Prostate gland (tissue), 2 donors: ENCODE data around the gene RPTOR. TPM values are rescaled to one million over a fixed set of nuclear protein-coding genes. Genes with fewer than 3 reads are reported as not detected.

Experiments
- DNase-seq: peaks from one replicate; pipeline ENCODE4 v3.0.0-alpha.2; 2019; ENCODE audit warnings: low spot score
- H3K27ac ChIP-seq, 2 donors: fragments of 200-600 bp; sonication (generic); 2 replicates each; pipeline ENCODE4 v1.5.1; 2017 to 2019
- H3K27me3 ChIP-seq: fragments of 200-600 bp; sonication (generic); replicated peaks from 2 replicates; pipeline ENCODE4 v1.5.1; 2019; ENCODE audit not compliant: insufficient read depth
- H3K36me3 ChIP-seq, 2 donors: fragments of 200-600 bp; sonication (generic); 1 replicate in 1 of 2; 2 replicates in 1 of 2; pipeline versions ENCODE4 v1.5.1 to v1.8.1; 2017 to 2019
- H3K4me1 ChIP-seq: fragments of 200-600 bp; sonication (generic); replicated peaks from 2 replicates; pipeline ENCODE4 v1.5.1; 2019
- H3K4me3 ChIP-seq, 2 donors: fragments of 200-600 bp; sonication (generic); 2 replicates each; pipeline ENCODE4 v1.5.1; 2017 to 2019
- H3K9me3 ChIP-seq: fragments of 200-600 bp; sonication (generic); 2 replicates; pipeline ENCODE4 v1.5.1; 2017
- CTCF ChIP-seq, 4 experiments: fragments of 200-600 bp in 2 of 4; fragments of 450-650 bp in 2 of 4; sonication (generic) in 2 of 4; IDR thresholded peaks; 1 replicate in 3 of 4; 2 replicates in 1 of 4; pipeline ENCODE4 v1.5.1; 2016 to 2019; ENCODE audit warnings: antibody characterized with exemption in 4 of 4, mild to moderate bottlenecking in 2 of 4, moderate library complexity in 2 of 4
- POLR2A ChIP-seq: fragments of 450-650 bp; IDR thresholded peaks from one replicate; pipeline ENCODE4 v1.6.1; 2016; ENCODE audit warnings: antibody characterized with exemption, mild to moderate bottlenecking
- POLR2AphosphoS5 ChIP-seq: sonication (generic); formaldehyde crosslinking; IDR thresholded peaks from one replicate; pipeline ENCODE4 v1.6.1; 2017; ENCODE audit warnings: antibody characterized with exemption
- WGBS: methylation state at CpG from one replicate; pipeline ENCODE4 v1.1.5; 2018; 5-methylcytosine and 5-hydroxymethylcytosine counted together
- intact Hi-C: fragments of 100-400 bp; cut with DNase I; formaldehyde crosslinking; loops from one replicate; pipeline ENCODE4 v1.14.2; 2022
- total RNA-seq, 2 donors: library from RNA; depleted of rRNA; stranded (reverse); fragments of >200 nt; gene quantifications; one replicate each; pipeline ENCODE4 v1.1.0, GENCODE V29; 2016

RPTOR gene
- total RNA-seq, 2 donors from 2014 or later, result 30.3 to 62.5 TPM

GRCh38 chr17:80999536-81000333, 455.1 kb downstream of the RPTOR start:
- WGBS, result 94% methylated on average over 39 of the region's 40 CpGs
- no peak for TF ChIP-seq POLR2A
- no peak for TF ChIP-seq POLR2AphosphoS5
- no peak for TF ChIP-seq CTCF (IDR thresholded peaks at IDR 0.05)
- no peak overlapping the region for H3K27ac ChIP-seq
- H3K4me3 ChIP-seq, result no peak overlapping the region
- H3K9me3 ChIP-seq, result no peaks in the 10 kb centered on the region
- intact Hi-C loops, result loop anchor here (10.0 kb wide), 1 partner anchor 245 kb away; no protein-coding TSS in a partner anchor
- no peaks in the 10 kb centered on the region for H3K4me1 ChIP-seq
- DNase-seq, result no peak
- H3K27me3 ChIP-seq, result peaks cover 2% of the 10 kb centered on the region
- peaks cover 8 to 31% of the 10 kb centered on the region in 2 donors for H3K36me3 ChIP-seq

GRCh38 chr17:81000334-81000630, 455.6 kb downstream of the RPTOR start:
- TF ChIP-seq POLR2A (no peak), POLR2AphosphoS5 (no peak), CTCF (IDR thresholded peaks at IDR 0.05) (no peak)
- no peak overlapping the region for H3K27ac ChIP-seq
- DNase-seq, result no peak
- H3K27me3 ChIP-seq, result peaks cover 2% of the 10 kb centered on the region
- H3K4me1 ChIP-seq, result no peaks in the 10 kb centered on the region
- intact Hi-C loops, result no loop called here
- no peaks in the 10 kb centered on the region for H3K9me3 ChIP-seq
- 95% methylated on average over 8 of the region's 8 CpGs for WGBS
- peaks cover 8 to 31% of the 10 kb centered on the region in 2 donors for H3K36me3 ChIP-seq
- no peak overlapping the region for H3K4me3 ChIP-seq

- Histone ChIP-seq H3K4me1 (no peaks in the 10 kb centered on the region), H3K9me3 (no peaks in the 10 kb centered on the region), H3K27me3 (peaks cover 2% of the 10 kb centered on the region), H3K4me3 (no peak overlapping the region), H3K27ac (no peak overlapping the region), H3K36me3 (peaks cover 8 to 31% of the 10 kb centered on the region in 2 donors)
- intact Hi-C loops, result no loop called here
- TF ChIP-seq POLR2A, result no peak
- no peak for TF ChIP-seq POLR2AphosphoS5
- TF ChIP-seq CTCF (IDR thresholded peaks at IDR 0.05), result no peak
- WGBS, result 80% methylated on average over 14 of the region's 18 CpGs
- DNase-seq, result no peak
Observed at GRCh38 chr17:81000631-81001357, 456.2 kb downstream of the RPTOR start.

DNA sequence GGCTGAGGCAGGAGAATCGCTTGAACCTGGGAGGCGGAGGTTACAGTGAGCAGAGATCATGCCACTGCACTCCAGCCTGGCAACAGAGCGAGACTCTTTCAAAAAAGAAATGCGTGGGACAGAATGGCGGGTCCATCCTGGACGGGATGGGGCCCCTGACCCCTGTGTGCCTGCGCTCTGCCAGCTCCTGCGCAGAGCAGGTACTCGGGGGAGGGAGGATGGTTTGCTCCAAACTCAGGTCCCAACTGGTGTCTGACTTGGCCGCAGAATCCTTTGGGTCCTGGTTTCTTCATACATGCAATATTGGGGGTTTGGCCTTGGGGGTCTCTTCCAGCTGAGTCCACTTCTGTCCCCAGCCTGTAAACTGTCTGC, 457.4 kb downstream of the RPTOR start:
- WGBS, result 61% methylated on average over 10 of the region's 10 CpGs

More for the DNA sequence above, 457.4 kb downstream of the RPTOR start:
- TF ChIP-seq CTCF (IDR thresholded peaks at IDR 0.05), result no peak
- TF ChIP-seq POLR2AphosphoS5, result no peak
- no peak for TF ChIP-seq POLR2A
- H3K4me1 ChIP-seq, result no peaks in the 10 kb centered on the region
- H3K9me3 ChIP-seq, result no peaks in the 10 kb centered on the region
- peaks cover 0 to 22% of the 10 kb centered on the region in 2 donors for H3K36me3 ChIP-seq
- no peak overlapping the region for H3K27ac ChIP-seq
- DNase-seq, result no peak
- intact Hi-C loops, result no loop called here
- no peak overlapping the region for H3K4me3 ChIP-seq
- peaks cover 2% of the 10 kb centered on the region for H3K27me3 ChIP-seq
